ELF-1 (cell line): Measurements from ENCODE around the gene SGMS2.

Experiments
- DNase-seq: peaks from one replicate; pipeline ENCODE4 v3.0.0-alpha.2; 2016; ENCODE audit warnings: low read depth, low spot score

The SGMS2 gene

GRCh38 chr4:107824350-107825071 is at the start of gene SGMS2:
TSS of gene SGMS2 (plus strand) at chr4:107824932. CDS start at chr4:107895554, 70,622 bp downstream.
- DNase-seq, result peak; percentile 74

- no peak for DNase-seq
Observed at GRCh38 chr4:107777890-107778289, 46.8 kb upstream of the SGMS2 start.

GRCh38 chr4:107778784-107779530 is 45.8 kb upstream of the SGMS2 start:
- no peak for DNase-seq

- DNase-seq, result peak; percentile 13
Observed at GRCh38 chr4:107780665-107781064, 44.1 kb upstream of the SGMS2 start.

- DNase-seq, result no peak
Observed at GRCh38 chr4:107791902-107792301, 32.8 kb upstream of the SGMS2 start.

- no peak for DNase-seq
Observed at GRCh38 chr4:107792711-107793110, 32.0 kb upstream of the SGMS2 start.

GRCh38 chr4:107793996-107794395 is 30.7 kb upstream of the SGMS2 start:
- no peak for DNase-seq

- DNase-seq, result no peak
Observed at GRCh38 chr4:107799669-107800450, 24.9 kb upstream of the SGMS2 start.

GRCh38 chr4:107800706-107801105 is 24.0 kb upstream of the SGMS2 start:
- no peak for DNase-seq

- DNase-seq, result no peak
Observed at GRCh38 chr4:107801766-107802211, 22.9 kb upstream of the SGMS2 start.

- DNase-seq, result no peak
Observed at GRCh38 chr4:107804956-107805355, 19.8 kb upstream of the SGMS2 start.

- no peak for DNase-seq
Observed at GRCh38 chr4:107806196-107806595, 18.5 kb upstream of the SGMS2 start.

- DNase-seq, result no peak
Observed at GRCh38 chr4:107808572-107808971, 16.2 kb upstream of the SGMS2 start.

- no peak for DNase-seq
Observed at GRCh38 chr4:107809210-107809609, 15.5 kb upstream of the SGMS2 start.

- no peak for DNase-seq
Observed at GRCh38 chr4:107814758-107815157, 10.0 kb upstream of the SGMS2 start.

GRCh38 chr4:107815158-107815557 is 9.6 kb upstream of the SGMS2 start:
- no peak for DNase-seq

- no peak for DNase-seq
Observed at GRCh38 chr4:107818301-107818910, 6.3 kb upstream of the SGMS2 start.

- no peak for DNase-seq
Observed at GRCh38 chr4:107823870-107824349, 822 bp upstream of the SGMS2 start.

- peak; percentile 45 for DNase-seq
Observed at GRCh38 chr4:107825072-107825824, 516 bp downstream of the SGMS2 start.

GRCh38 chr4:107826421-107826980 is 1.8 kb downstream of the SGMS2 start:
- DNase-seq, result no peak
